ENCODE results near the gene SOX21.

- TF ChIP-seq, protein P1, sequence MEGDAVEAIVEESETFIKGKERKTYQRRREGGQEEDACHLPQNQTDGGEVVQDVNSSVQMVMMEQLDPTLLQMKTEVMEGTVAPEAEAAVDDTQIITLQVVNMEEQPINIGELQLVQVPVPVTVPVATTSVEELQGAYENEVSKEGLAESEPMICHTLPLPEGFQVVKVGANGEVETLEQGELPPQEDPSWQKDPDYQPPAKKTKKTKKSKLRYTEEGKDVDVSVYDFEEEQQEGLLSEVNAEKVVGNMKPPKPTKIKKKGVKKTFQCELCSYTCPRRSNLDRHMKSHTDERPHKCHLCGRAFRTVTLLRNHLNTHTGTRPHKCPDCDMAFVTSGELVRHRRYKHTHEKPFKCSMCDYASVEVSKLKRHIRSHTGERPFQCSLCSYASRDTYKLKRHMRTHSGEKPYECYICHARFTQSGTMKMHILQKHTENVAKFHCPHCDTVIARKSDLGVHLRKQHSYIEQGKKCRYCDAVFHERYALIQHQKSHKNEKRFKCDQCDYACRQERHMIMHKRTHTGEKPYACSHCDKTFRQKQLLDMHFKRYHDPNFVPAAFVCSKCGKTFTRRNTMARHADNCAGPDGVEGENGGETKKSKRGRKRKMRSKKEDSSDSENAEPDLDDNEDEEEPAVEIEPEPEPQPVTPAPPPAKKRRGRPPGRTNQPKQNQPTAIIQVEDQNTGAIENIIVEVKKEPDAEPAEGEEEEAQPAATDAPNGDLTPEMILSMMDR (IDR thresholded peaks at IDR 0.05): no peak
- no peak for TF ChIP-seq POLR2A (IDR thresholded peaks at IDR 0.05)
These were observed 45.2 kb downstream of the SOX21 start for GRCh38 chr13:94667190-94667589.
